ENCODE data around the gene TCTN1. TPM values are rescaled to one million over a fixed set of nuclear protein-coding genes. Genes with fewer than 3 reads are reported as not detected.

Gene TCTN1
- total RNA-seq, 1 experiment from 2014 or later: 27.0 TPM

- Histone ChIP-seq H3K9me2 (ENCODE audit: insufficient read depth) (no peaks in the 10 kb centered on the region), H3K27me3 (ENCODE audit: insufficient read depth, low read length) (0 out of 2 replicates have a peak, but pooled peaks cover 5% of the 10 kb centered on the region), H3K4me3 (replicated peaks in 1 of 2; ENCODE audit: low read depth in 1 of 2, low read length in 2 of 2) (no peak overlapping the region), H3K4me2 (ENCODE audit: low read length) (no peak overlapping the region), H4K20me1 (ENCODE audit: insufficient read depth) (no peaks in the 10 kb centered on the region), H3K36me3 (ENCODE audit: control insufficient read depth in 1 of 2, insufficient read depth in 2 of 2, low read length in 2 of 2) (no peaks in the 10 kb centered on the region), H3K4me1 (ENCODE audit: control insufficient read depth in 1 of 2, insufficient read depth in 2 of 2, low read length in 2 of 2) (no peaks in the 10 kb centered on the region), H3K9ac (ENCODE audit: low read length) (no peak overlapping the region), H3K9me3 (ENCODE audit: control insufficient read depth in 1 of 2, insufficient read depth in 1 of 2, low read depth in 1 of 2, low read length in 2 of 2) (no peaks in the 10 kb centered on the region), H2AFZ (ENCODE audit: low read depth, low read length, poor library complexity, severe bottlenecking) (no peak overlapping the region), H3K27ac (ENCODE audit: low read depth, low read length) (no peak overlapping the region), H3K79me2 (ENCODE audit: insufficient read depth, low read length) (no peaks in the 10 kb centered on the region)
- CTCF ChIA-PET: no interaction called here
- no peak for TF ChIP-seq SP1 (IDR thresholded peaks at IDR 0.05; ENCODE audit: low read depth)
- TF ChIP-seq CTCF (IDR thresholded peaks at IDR 0.05 in 2 of 3, conservative IDR thresholded peaks at IDR 0.05 in 1 of 3; ENCODE audit: borderline replicate concordance in 1 of 3, insufficient read depth in 1 of 3, low read depth in 2 of 3, low read length in 2 of 3): no peak
- TF ChIP-seq EZH2phosphoT487 (IDR thresholded peaks at IDR 0.05; ENCODE audit: borderline replicate concordance): no peak
- intact Hi-C loops (cut with micrococcal nuclease): no loop called here
- BruUV-seq (replicated peaks): no TSS peak
- ATAC-seq (no peak), DNase-seq (ENCODE audit: low read depth, low spot score) (no peak)
- RAD21 ChIA-PET (ENCODE audit: low non-redundant PET in 1 of 2, low total read pairs in 2 of 2, uncharacterized antibody in 2 of 2, unreplicated experiment in 2 of 2): no interaction called here
- POLR2A ChIA-PET: no interaction called here
These were observed 70.0 kb downstream of the TCTN1 start for GRCh38 chr12:110683888-110684287.

DNA sequence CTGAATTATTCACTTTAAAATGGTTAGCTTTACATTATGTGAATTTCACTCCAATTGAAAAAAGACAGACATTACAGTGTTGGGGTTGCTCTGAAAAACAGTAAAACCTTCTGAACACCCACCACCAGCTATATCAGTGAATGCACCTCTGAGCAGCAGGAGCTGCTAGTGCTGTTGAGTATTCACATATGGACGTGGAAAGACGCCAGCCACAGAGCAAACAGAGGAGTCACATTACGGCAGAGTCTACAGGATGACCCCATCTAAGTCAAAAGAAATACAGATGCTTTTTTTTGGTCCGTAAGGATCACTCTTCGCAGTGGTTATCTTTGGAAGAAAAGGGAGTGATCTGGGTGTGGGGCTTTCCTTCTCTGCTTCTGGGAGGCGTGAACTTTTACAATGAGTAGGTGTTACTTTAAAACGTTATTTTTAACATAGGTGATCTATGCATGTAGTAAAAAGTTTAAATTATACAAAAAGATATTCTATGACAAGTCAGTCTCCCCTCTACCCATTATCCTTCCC lies 70.4 kb downstream of the TCTN1 start:
- Histone ChIP-seq H3K4me1 (ENCODE audit: control insufficient read depth in 1 of 2, insufficient read depth in 2 of 2, low read length in 2 of 2) (no peaks in the 10 kb centered on the region), H3K27ac (ENCODE audit: low read depth, low read length) (no peak overlapping the region), H2AFZ (ENCODE audit: low read depth, low read length, poor library complexity, severe bottlenecking) (no peak overlapping the region), H4K20me1 (ENCODE audit: insufficient read depth) (no peaks in the 10 kb centered on the region), H3K79me2 (ENCODE audit: insufficient read depth, low read length) (no peaks in the 10 kb centered on the region), H3K9me3 (ENCODE audit: control insufficient read depth in 1 of 2, insufficient read depth in 1 of 2, low read depth in 1 of 2, low read length in 2 of 2) (no peaks in the 10 kb centered on the region), H3K9me2 (ENCODE audit: insufficient read depth) (no peaks in the 10 kb centered on the region), H3K4me3 (replicated peaks in 1 of 2; ENCODE audit: low read depth in 1 of 2, low read length in 2 of 2) (no peak overlapping the region), H3K27me3 (ENCODE audit: insufficient read depth, low read length) (0 out of 2 replicates have a peak, but pooled peaks cover 5% of the 10 kb centered on the region), H3K9ac (ENCODE audit: low read length) (no peak overlapping the region), H3K36me3 (ENCODE audit: control insufficient read depth in 1 of 2, insufficient read depth in 2 of 2, low read length in 2 of 2) (no peaks in the 10 kb centered on the region), H3K4me2 (ENCODE audit: low read length) (no peak overlapping the region)
- RAD21 ChIA-PET (ENCODE audit: low non-redundant PET in 1 of 2, low total read pairs in 2 of 2, uncharacterized antibody in 2 of 2, unreplicated experiment in 2 of 2): no interaction called here
- CTCF ChIA-PET: no interaction called here
- ATAC-seq (no peak), DNase-seq (ENCODE audit: low read depth, low spot score) (no peak)
- no TSS peak for BruUV-seq (replicated peaks)
- intact Hi-C loops (cut with micrococcal nuclease): no loop called here
- TF ChIP-seq RAD21 (IDR thresholded peaks at IDR 0.05; ENCODE audit: low read depth) (no peak), SIN3A (IDR thresholded peaks at IDR 0.05; ENCODE audit: low read depth) (no peak), ZNF274 (IDR thresholded peaks at IDR 0.05; ENCODE audit: low read depth, low read length) (no peak), ELF1 (IDR thresholded peaks at IDR 0.05; ENCODE audit: borderline replicate concordance, low read depth) (no peak), ZFX (IDR thresholded peaks at IDR 0.05) (no peak), CEBPB (IDR thresholded peaks at IDR 0.05; ENCODE audit: low read depth) (no peak), TCF7L2 (IDR thresholded peaks at IDR 0.05; ENCODE audit: borderline replicate concordance, extremely low read depth, insufficient read depth, insufficient read length) (no peak), EZH2 (IDR thresholded peaks at IDR 0.05) (no peak), POLR2A (IDR thresholded peaks at IDR 0.05; ENCODE audit: borderline replicate concordance, extremely low read depth, insufficient read depth, insufficient read length) (no peak), CBX3 (IDR thresholded peaks at IDR 0.05; ENCODE audit: low read depth) (no peak), SP1 (IDR thresholded peaks at IDR 0.05; ENCODE audit: low read depth) (no peak), JUND (IDR thresholded peaks at IDR 0.05) (no peak), EGR1 (IDR thresholded peaks at IDR 0.05; ENCODE audit: low read depth) (no peak), MAX (IDR thresholded peaks at IDR 0.05) (no peak), SRF (IDR thresholded peaks at IDR 0.05; ENCODE audit: low read depth) (no peak)
- TF ChIP-seq, protein P1, sequence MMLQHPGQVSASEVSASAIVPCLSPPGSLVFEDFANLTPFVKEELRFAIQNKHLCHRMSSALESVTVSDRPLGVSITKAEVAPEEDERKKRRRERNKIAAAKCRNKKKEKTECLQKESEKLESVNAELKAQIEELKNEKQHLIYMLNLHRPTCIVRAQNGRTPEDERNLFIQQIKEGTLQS (IDR thresholded peaks at IDR 0.05): no peak
- POLR2A ChIA-PET: no interaction called here

All from HCT116 (cell line).